MCF 10A (cell line): ENCODE data around the gene PHF20. TPM values are rescaled to one million over a fixed set of nuclear protein-coding genes. Genes with fewer than 3 reads are reported as not detected.

ENCODE experiments used
- BruUV-seq: library from RNA; stranded (reverse); fragments of 400-500 nt; replicated peaks from 2 replicates; lab custom pipeline; 2021; lab: Mats Ljungman, UMichigan
- CTCF ChIA-PET: fragments of 300-600 bp; sonication (Branson Sonifier 250); formaldehyde crosslinking; extraction: SDS; loops from one replicate; lab custom pipeline; 2021; ENCODE audit warnings: antibody characterized with exemption, inconsistent platforms; lab: Yijun Ruan, JAX
- POLR2A ChIA-PET: fragments of 300-600, 350-650 bp; sonication (Branson Sonifier 250); formaldehyde crosslinking; extraction: SDS; loops from one replicate; lab custom pipeline; 2020; ENCODE audit warnings: antibody characterized with exemption, inconsistent platforms; lab: Yijun Ruan, JAX
- DNase-seq: peaks from one replicate; pipeline ENCODE4 v3.0.0-alpha.2; 2018; ENCODE audit not compliant: unreplicated experiment
- H3K27ac Mint-ChIP-seq: one replicate; pipeline ENCODE4 v1.8.0; 2022; ENCODE audit warnings: mild to moderate bottlenecking, low read depth, mixed read lengths; ENCODE audit not compliant: unreplicated experiment
- H3K27me3 Mint-ChIP-seq: one replicate; pipeline ENCODE4 v1.8.0; 2022; ENCODE audit warnings: mixed read lengths; ENCODE audit not compliant: insufficient read depth, unreplicated experiment
- H3K36me3 Mint-ChIP-seq: one replicate; pipeline ENCODE4 v1.8.0; 2022; ENCODE audit warnings: mild to moderate bottlenecking, moderate library complexity, mixed read lengths; ENCODE audit not compliant: insufficient read depth, unreplicated experiment
- H3K4me1 Mint-ChIP-seq: one replicate; pipeline ENCODE4 v1.8.0; 2022; ENCODE audit warnings: mixed read lengths; ENCODE audit not compliant: insufficient read depth, unreplicated experiment
- H3K4me3 Mint-ChIP-seq: one replicate; pipeline ENCODE4 v1.8.0; 2022; ENCODE audit warnings: mild to moderate bottlenecking, moderate library complexity, mixed read lengths; ENCODE audit not compliant: unreplicated experiment
- H3K9me3 Mint-ChIP-seq: one replicate; pipeline ENCODE4 v1.8.0; 2022; ENCODE audit warnings: mixed read lengths; ENCODE audit not compliant: unreplicated experiment
- intact Hi-C: fragments of 100-400 bp; cut with micrococcal nuclease; formaldehyde crosslinking; loops from 2 replicates; pipeline ENCODE4 v1.14.1; 2022
- total RNA-seq: library from RNA; stranded (reverse); gene quantifications from 2 replicates; pipeline ENCODE4 v1.2.3, GENCODE V29; 2022
- TF ChIP-seq, protein P1 (sequence below): fragments of 200-600 bp; IDR thresholded peaks from one replicate; pipeline ENCODE4 v1.8.0; 2022; ENCODE audit warnings: antibody characterized with exemption, mild to moderate bottlenecking; ENCODE audit not compliant: unreplicated experiment

The PHF20 gene
- total RNA-seq, 1 experiment from 2014 or later, result 74.7 TPM

GRCh38 chr20:35768731-35769664 lies 2.8 kb upstream of the PHF20 start:
- peak overlapping the region; percentile 69 for H3K27ac Mint-ChIP-seq
- intact Hi-C loops, result loop anchor here (1.0 kb wide), 2 partner anchors 27 to 115 kb away; partner anchors contain the start of gene RBM39
- peak; percentile 99 for DNase-seq
- no TSS peak for BruUV-seq
- ChIA-PET POLR2A (interaction anchor here (0.7 to 12.5 kb wide), 26 partner anchors 11 to 317 kb away, joined by 3 to 617 read pairs (median 4); partner anchors contain the start of genes CEP250, NFS1, RBM39 and ROMO1), CTCF (interaction anchor here (0.6 to 5.0 kb wide), 8 partner anchors 13 to 185 kb away, joined by 3 to 49 read pairs (median 4); partner anchors contain the start of genes RBM39 and SCAND1)
- peak overlapping the region; percentile 11 for H3K4me3 Mint-ChIP-seq
- H3K27me3 Mint-ChIP-seq, result no peaks in the 10 kb centered on the region
- TF ChIP-seq, protein P1, sequence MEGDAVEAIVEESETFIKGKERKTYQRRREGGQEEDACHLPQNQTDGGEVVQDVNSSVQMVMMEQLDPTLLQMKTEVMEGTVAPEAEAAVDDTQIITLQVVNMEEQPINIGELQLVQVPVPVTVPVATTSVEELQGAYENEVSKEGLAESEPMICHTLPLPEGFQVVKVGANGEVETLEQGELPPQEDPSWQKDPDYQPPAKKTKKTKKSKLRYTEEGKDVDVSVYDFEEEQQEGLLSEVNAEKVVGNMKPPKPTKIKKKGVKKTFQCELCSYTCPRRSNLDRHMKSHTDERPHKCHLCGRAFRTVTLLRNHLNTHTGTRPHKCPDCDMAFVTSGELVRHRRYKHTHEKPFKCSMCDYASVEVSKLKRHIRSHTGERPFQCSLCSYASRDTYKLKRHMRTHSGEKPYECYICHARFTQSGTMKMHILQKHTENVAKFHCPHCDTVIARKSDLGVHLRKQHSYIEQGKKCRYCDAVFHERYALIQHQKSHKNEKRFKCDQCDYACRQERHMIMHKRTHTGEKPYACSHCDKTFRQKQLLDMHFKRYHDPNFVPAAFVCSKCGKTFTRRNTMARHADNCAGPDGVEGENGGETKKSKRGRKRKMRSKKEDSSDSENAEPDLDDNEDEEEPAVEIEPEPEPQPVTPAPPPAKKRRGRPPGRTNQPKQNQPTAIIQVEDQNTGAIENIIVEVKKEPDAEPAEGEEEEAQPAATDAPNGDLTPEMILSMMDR, result no peak
- H3K9me3 Mint-ChIP-seq, result no peaks in the 10 kb centered on the region
- peaks cover 3% of the 10 kb centered on the region for H3K36me3 Mint-ChIP-seq
- peaks cover 37% of the 10 kb centered on the region for H3K4me1 Mint-ChIP-seq

DNA sequence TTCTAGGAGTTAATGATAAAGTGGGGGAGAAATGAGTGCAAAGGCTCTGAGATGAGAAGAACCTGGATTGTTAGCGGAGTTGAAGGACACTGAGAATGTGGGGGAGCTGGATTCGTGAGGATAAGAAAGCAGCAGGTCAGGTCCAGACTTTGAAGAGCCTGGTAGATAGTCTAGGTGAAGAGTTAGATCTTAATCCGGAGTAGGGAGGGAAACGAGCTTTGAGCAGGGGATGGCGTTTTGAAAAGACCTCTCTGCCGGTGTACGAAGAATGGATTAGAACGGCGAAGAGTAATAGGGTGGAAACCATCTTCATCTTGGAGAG lies 487 bp upstream of the PHF20 start:
- peaks cover 45% of the 10 kb centered on the region for H3K4me1 Mint-ChIP-seq
- TF ChIP-seq, protein P1, result no peak
- no peaks in the 10 kb centered on the region for H3K9me3 Mint-ChIP-seq
- peak overlapping the region; percentile 91 for H3K4me3 Mint-ChIP-seq
- H3K27ac Mint-ChIP-seq, result peak overlapping the region; percentile 97
- CTCF ChIA-PET, result interaction anchor here (0.6 to 5.0 kb wide), 5 partner anchors 28 to 1674 kb away, joined by 3 to 49 read pairs (median 5); partner anchors contain the start of gene RBM39
- POLR2A ChIA-PET, result interaction anchor here (0.6 to 12.5 kb wide), 30 partner anchors 10 to 624 kb away, joined by 3 to 617 read pairs (median 4); partner anchors contain the start of genes CPNE1, NFS1, RBM12 and RBM39
- no peak for DNase-seq
- BruUV-seq, result TSS peak; percentile 82
- intact Hi-C loops, result no loop called here
- H3K36me3 Mint-ChIP-seq, result peaks cover 13% of the 10 kb centered on the region
- no peaks in the 10 kb centered on the region for H3K27me3 Mint-ChIP-seq

DNA sequence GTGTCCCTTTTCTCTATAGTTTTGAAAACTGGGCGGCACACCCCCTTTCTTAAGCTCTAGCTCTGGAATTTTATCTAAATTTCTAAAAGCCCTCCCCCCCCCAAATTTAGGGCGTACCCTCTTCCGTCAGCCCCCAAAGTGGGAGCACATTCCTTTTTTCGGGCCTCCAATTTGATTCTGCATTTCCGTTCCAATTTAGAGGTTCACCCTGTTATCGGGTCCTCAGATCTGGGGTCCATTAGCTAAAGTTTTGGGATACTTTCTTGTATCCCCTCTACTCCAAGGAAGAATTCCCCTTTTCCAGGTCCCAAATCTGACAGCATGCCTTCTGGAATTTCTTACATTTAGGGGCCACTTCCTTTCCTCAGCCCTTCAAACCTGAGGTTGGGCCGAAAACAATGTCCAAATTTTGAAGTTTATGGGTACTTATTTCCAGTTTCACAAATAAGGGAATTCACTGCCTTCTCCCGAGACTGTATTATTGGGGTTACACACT lies 796 bp downstream of the PHF20 start:
- TF ChIP-seq, protein P1, result no peak
- ChIA-PET POLR2A (interaction anchor here (0.5 to 12.5 kb wide), 25 partner anchors 9 to 464 kb away, joined by 3 to 617 read pairs (median 5); partner anchors contain the start of genes CPNE1, NFS1, RBM12 and RBM39), CTCF (interaction anchor here (0.6 to 1.4 kb wide), 3 partner anchors 30 to 718 kb away, joined by 4 to 9 read pairs (median 7); partner anchors contain the start of gene RBM39)
- TSS peak; percentile 62 for BruUV-seq
- no peaks in the 10 kb centered on the region for H3K9me3 Mint-ChIP-seq
- intact Hi-C loops, result no loop called here
- peaks cover 57% of the 10 kb centered on the region for H3K4me1 Mint-ChIP-seq
- no peaks in the 10 kb centered on the region for H3K27me3 Mint-ChIP-seq
- H3K27ac Mint-ChIP-seq, result peak overlapping the region; percentile 97
- no peak for DNase-seq
- H3K36me3 Mint-ChIP-seq, result peaks cover 18% of the 10 kb centered on the region
- peak overlapping the region; percentile 91 for H3K4me3 Mint-ChIP-seq
